Natural killer cell treated with Interleukin-12 subunit alpha and Interleukin-12 subunit beta and Interleukin-15 and Interleukin-18, amount 100 ng/mL, for 72 hours (primary cell): ENCODE measurements around the gene JAG2. TPM values are rescaled to one million over a fixed set of nuclear protein-coding genes. Genes with fewer than 3 reads are reported as not detected.

ENCODE experiments used
- ATAC-seq, 2 donors: fragments of 150-1000 bp; cut with Tn5 transposase in 1 of 2; sonication (Bioruptor Pico), chemical (Tn5 transposase) in 1 of 2; 2 replicates each; pipeline ENCODE4 v1.10.0; 2021
- DNase-seq: peaks from one replicate; pipeline ENCODE4 v3.0.0; 2022; ENCODE audit warnings: low spot score
- H3K27ac Mint-ChIP-seq, 2 donors: 1 replicate in 1 of 2; 2 replicates in 1 of 2; pipeline ENCODE4 v1.8.0; 2022; ENCODE audit warnings: mixed read lengths in 2 of 2, mild to moderate bottlenecking in 1 of 2, moderate library complexity in 1 of 2
- H3K27me3 Mint-ChIP-seq, 2 donors: 1 replicate in 1 of 2; 2 replicates in 1 of 2; pipeline ENCODE4 v1.8.0; 2022; ENCODE audit warnings: mixed read lengths in 2 of 2
- H3K36me3 Mint-ChIP-seq: one replicate; pipeline ENCODE4 v1.8.0; 2022; ENCODE audit warnings: mixed read lengths
- H3K4me1 Mint-ChIP-seq, 2 donors: 1 replicate in 1 of 2; 2 replicates in 1 of 2; pipeline ENCODE4 v1.8.0; 2022; ENCODE audit warnings: low read depth in 2 of 2, mixed read lengths in 2 of 2, mild to moderate bottlenecking in 1 of 2
- H3K4me3 Mint-ChIP-seq: one replicate; pipeline ENCODE4 v1.8.0; 2022; ENCODE audit warnings: mixed read lengths
- H3K9me3 Mint-ChIP-seq: 2 replicates; pipeline ENCODE4 v1.8.0; 2022; ENCODE audit warnings: mixed read lengths
- total RNA-seq, 2 donors: library from RNA; stranded (reverse); gene quantifications; one replicate each; pipeline ENCODE4 v1.2.3, GENCODE V29; 2022

The JAG2 gene
- total RNA-seq, 2 donors from 2014 or later = 5.9 to 7.1 TPM

GRCh38 chr14:105161309-105161708, 7.3 kb downstream of the JAG2 start:
- Mint-ChIP-seq H3K36me3 (no peaks in the 10 kb centered on the region), H3K27ac (no peak overlapping the region), H3K27me3 (no peaks in the 10 kb centered on the region)

GRCh38 chr14:105160776-105161175, 7.8 kb downstream of the JAG2 start:
- Mint-ChIP-seq H3K4me3 (no peak overlapping the region), H3K9me3 (no peaks in the 10 kb centered on the region), H3K4me1 (no peaks in the 10 kb centered on the region), H3K27me3 (no peaks in the 10 kb centered on the region), H3K27ac (no peak overlapping the region), H3K36me3 (no peaks in the 10 kb centered on the region)
- ATAC-seq (no peak), DNase-seq (no peak)

More at GRCh38 chr14:105161309-105161708, 7.3 kb downstream of the JAG2 start:
- ATAC-seq (no peak), DNase-seq (no peak)
- Mint-ChIP-seq H3K9me3 (no peaks in the 10 kb centered on the region), H3K4me1 (no peaks in the 10 kb centered on the region), H3K4me3 (no peak overlapping the region)

GRCh38 chr14:105159344-105159743, 9.2 kb downstream of the JAG2 start:
- H3K36me3 Mint-ChIP-seq = no peaks in the 10 kb centered on the region
- H3K27me3 Mint-ChIP-seq = no peaks in the 10 kb centered on the region
- H3K27ac Mint-ChIP-seq = no peak overlapping the region
- DNase-seq (no peak), ATAC-seq (no peak)
- no peaks in the 10 kb centered on the region for H3K9me3 Mint-ChIP-seq
- no peaks in the 10 kb centered on the region for H3K4me1 Mint-ChIP-seq
- H3K4me3 Mint-ChIP-seq = no peak overlapping the region

- Mint-ChIP-seq H3K4me3 (no peak overlapping the region), H3K36me3 (no peaks in the 10 kb centered on the region), H3K4me1 (no peaks in the 10 kb centered on the region), H3K27ac (no peak overlapping the region), H3K27me3 (no peaks in the 10 kb centered on the region), H3K9me3 (no peaks in the 10 kb centered on the region)
- ATAC-seq (no peak), DNase-seq (no peak)
Measured at GRCh38 chr14:105158794-105159193, 9.8 kb downstream of the JAG2 start.

GRCh38 chr14:105157872-105158271, 10.7 kb downstream of the JAG2 start:
- no peak for DNase-seq
- Mint-ChIP-seq H3K4me3 (no peak overlapping the region), H3K4me1 (no peaks in the 10 kb centered on the region), H3K27me3 (no peaks in the 10 kb centered on the region), H3K36me3 (no peaks in the 10 kb centered on the region), H3K9me3 (no peaks in the 10 kb centered on the region), H3K27ac (no peak overlapping the region)
- ATAC-seq = no peak

- DNase-seq = no peak
- Mint-ChIP-seq H3K4me3 (no peak overlapping the region), H3K36me3 (no peaks in the 10 kb centered on the region), H3K9me3 (no peaks in the 10 kb centered on the region), H3K4me1 (no peaks in the 10 kb centered on the region), H3K27ac (no peak overlapping the region), H3K27me3 (no peaks in the 10 kb centered on the region)
- ATAC-seq = no peak
Measured at GRCh38 chr14:105156414-105157375, 11.9 kb downstream of the JAG2 start.

- ATAC-seq (no peak), DNase-seq (no peak)
- H3K9me3 Mint-ChIP-seq = no peaks in the 10 kb centered on the region
- no peaks in the 10 kb centered on the region for H3K4me1 Mint-ChIP-seq
- H3K4me3 Mint-ChIP-seq = no peak overlapping the region
- H3K27me3 Mint-ChIP-seq = no peaks in the 10 kb centered on the region
- no peak overlapping the region for H3K27ac Mint-ChIP-seq
- no peaks in the 10 kb centered on the region for H3K36me3 Mint-ChIP-seq
Measured at GRCh38 chr14:105155681-105156413, 12.7 kb downstream of the JAG2 start.

- H3K36me3 Mint-ChIP-seq = no peaks in the 10 kb centered on the region
Measured at GRCh38 chr14:105155071-105155651, 13.4 kb downstream of the JAG2 start.

GRCh38 chr14:105154476-105154871, 14.1 kb downstream of the JAG2 start:
- Mint-ChIP-seq H3K4me3 (no peak overlapping the region), H3K4me1 (no peaks in the 10 kb centered on the region), H3K27ac (no peak overlapping the region), H3K27me3 (no peaks in the 10 kb centered on the region), H3K36me3 (no peaks in the 10 kb centered on the region), H3K9me3 (no peaks in the 10 kb centered on the region)
- ATAC-seq (no peak), DNase-seq (no peak)

More at GRCh38 chr14:105155071-105155651, 13.4 kb downstream of the JAG2 start:
- Mint-ChIP-seq H3K4me3 (no peak overlapping the region), H3K9me3 (no peaks in the 10 kb centered on the region), H3K4me1 (no peaks in the 10 kb centered on the region), H3K27ac (no peak overlapping the region), H3K27me3 (no peaks in the 10 kb centered on the region)
- no peak for ATAC-seq
- DNase-seq = no peak

- Mint-ChIP-seq H3K27me3 (no peaks in the 10 kb centered on the region), H3K27ac (no peak overlapping the region), H3K9me3 (no peaks in the 10 kb centered on the region), H3K4me3 (no peak overlapping the region), H3K36me3 (no peaks in the 10 kb centered on the region), H3K4me1 (no peaks in the 10 kb centered on the region)
- DNase-seq = no peak
- no peak for ATAC-seq
Measured at GRCh38 chr14:105153739-105154475, 14.7 kb downstream of the JAG2 start.

GRCh38 chr14:105153331-105153731, 15.2 kb downstream of the JAG2 start:
- no peaks in the 10 kb centered on the region for H3K9me3 Mint-ChIP-seq
- no peaks in the 10 kb centered on the region for H3K36me3 Mint-ChIP-seq
- no peaks in the 10 kb centered on the region for H3K4me1 Mint-ChIP-seq
- no peaks in the 10 kb centered on the region for H3K27me3 Mint-ChIP-seq
- DNase-seq = no peak
- ATAC-seq = no peak
- H3K4me3 Mint-ChIP-seq = no peak overlapping the region
- no peak overlapping the region for H3K27ac Mint-ChIP-seq

GRCh38 chr14:105152794-105153241, 15.8 kb downstream of the JAG2 start:
- Mint-ChIP-seq H3K27me3 (no peaks in the 10 kb centered on the region), H3K36me3 (no peaks in the 10 kb centered on the region), H3K4me1 (no peaks in the 10 kb centered on the region), H3K27ac (no peak overlapping the region), H3K9me3 (no peaks in the 10 kb centered on the region), H3K4me3 (no peak overlapping the region)
- DNase-seq (no peak), ATAC-seq (no peak)
